Measurements from ENCODE around the gene GALNT17.

- TF ChIP-seq TAF1 (IDR thresholded peaks at IDR 0.05; ENCODE audit: borderline replicate concordance, low read depth, low read length), result no peak
- no peak for TF ChIP-seq POLR2A (IDR thresholded peaks at IDR 0.05; ENCODE audit: low read depth, low read length)
- TF ChIP-seq POLR2AphosphoS5 (IDR thresholded peaks at IDR 0.05; ENCODE audit: low read depth, low read length), result no peak
Observed at GRCh38 chr7:71350680-71351079, 218.7 kb downstream of the GALNT17 start.

Data from GM12892 (cell line).